PC-9 (cell line): ENCODE results near the gene TDP1.

Experiments
- EZH2 ChIP-seq: fragments of 200-600 bp; sonication (generic); IDR thresholded peaks from 2 replicates; pipeline ENCODE4 v1.8.0; 2017; ENCODE audit warnings: antibody characterized with exemption, low read depth
- TF ChIP-seq, protein P1 (sequence below): fragments of 200-600 bp; sonication (generic); conservative IDR thresholded peaks from 2 replicates; pipeline ENCODE4 v1.6.1; 2017; ENCODE audit warnings: mixed run types, antibody characterized with exemption, mild to moderate bottlenecking, moderate library complexity

DNA sequence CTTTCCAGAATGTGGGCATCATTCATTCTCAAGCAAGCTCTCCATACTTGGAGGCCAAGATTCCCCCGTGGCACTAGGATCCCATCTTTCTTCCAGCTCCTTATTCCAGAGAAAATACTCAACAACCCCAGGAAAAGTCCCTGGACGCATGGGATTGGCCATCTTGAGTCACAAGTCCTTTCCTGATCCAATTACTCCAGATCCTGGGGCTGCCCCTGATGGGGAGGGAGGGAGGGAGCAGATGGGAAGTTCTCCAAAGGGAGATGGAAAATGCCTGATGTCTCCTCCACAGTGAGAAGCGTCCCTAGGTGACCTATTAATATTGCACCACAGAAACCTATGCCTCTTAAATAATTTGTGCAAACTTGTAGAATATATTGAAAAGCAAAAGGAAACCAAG is 93.7 kb downstream of the TDP1 start:
- TF ChIP-seq, protein P1, sequence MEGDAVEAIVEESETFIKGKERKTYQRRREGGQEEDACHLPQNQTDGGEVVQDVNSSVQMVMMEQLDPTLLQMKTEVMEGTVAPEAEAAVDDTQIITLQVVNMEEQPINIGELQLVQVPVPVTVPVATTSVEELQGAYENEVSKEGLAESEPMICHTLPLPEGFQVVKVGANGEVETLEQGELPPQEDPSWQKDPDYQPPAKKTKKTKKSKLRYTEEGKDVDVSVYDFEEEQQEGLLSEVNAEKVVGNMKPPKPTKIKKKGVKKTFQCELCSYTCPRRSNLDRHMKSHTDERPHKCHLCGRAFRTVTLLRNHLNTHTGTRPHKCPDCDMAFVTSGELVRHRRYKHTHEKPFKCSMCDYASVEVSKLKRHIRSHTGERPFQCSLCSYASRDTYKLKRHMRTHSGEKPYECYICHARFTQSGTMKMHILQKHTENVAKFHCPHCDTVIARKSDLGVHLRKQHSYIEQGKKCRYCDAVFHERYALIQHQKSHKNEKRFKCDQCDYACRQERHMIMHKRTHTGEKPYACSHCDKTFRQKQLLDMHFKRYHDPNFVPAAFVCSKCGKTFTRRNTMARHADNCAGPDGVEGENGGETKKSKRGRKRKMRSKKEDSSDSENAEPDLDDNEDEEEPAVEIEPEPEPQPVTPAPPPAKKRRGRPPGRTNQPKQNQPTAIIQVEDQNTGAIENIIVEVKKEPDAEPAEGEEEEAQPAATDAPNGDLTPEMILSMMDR, result no peak
- no peak for TF ChIP-seq EZH2
